ENCODE results near the gene PIK3R6. TPM values are rescaled to one million over a fixed set of nuclear protein-coding genes. Genes with fewer than 3 reads are reported as not detected.

PIK3R6 gene
- total and polyA plus RNA-seq, 10 of the 15 experiments (the other 5 are each of a cell fraction or from before 2014, with no cell fraction given), result 6.7 to 146 (median 68.2) TPM

GRCh38 chr17:8873801-8874715 lies 6.6 kb upstream of the PIK3R6 start:
- H3K27ac ChIP-seq (ENCODE audit: control insufficient read depth, insufficient read depth), result no peak overlapping the region
- H4K20me1 ChIP-seq (ENCODE audit: control insufficient read depth, insufficient read depth), result no peaks in the 10 kb centered on the region
- no TSS peak for BruUV-seq (replicated peaks)
- peaks cover 2 to 5% of the 10 kb centered on the region in 2 experiments; a peak in 2 of 4 replicates for H3K36me3 ChIP-seq (ENCODE audit: control insufficient read depth in 2 of 2, insufficient read depth in 2 of 2, low read length in 1 of 2)
- no peak overlapping the region for H3K4me2 ChIP-seq (ENCODE audit: control insufficient read depth, insufficient read depth)
- TF ChIP-seq POLR2A (IDR thresholded peaks at IDR 0.05; ENCODE audit: low read depth, low read length), result 0 out of 2 replicates have a peak, but pooled peaks have one; percentile 24
- TF ChIP-seq, protein P1, sequence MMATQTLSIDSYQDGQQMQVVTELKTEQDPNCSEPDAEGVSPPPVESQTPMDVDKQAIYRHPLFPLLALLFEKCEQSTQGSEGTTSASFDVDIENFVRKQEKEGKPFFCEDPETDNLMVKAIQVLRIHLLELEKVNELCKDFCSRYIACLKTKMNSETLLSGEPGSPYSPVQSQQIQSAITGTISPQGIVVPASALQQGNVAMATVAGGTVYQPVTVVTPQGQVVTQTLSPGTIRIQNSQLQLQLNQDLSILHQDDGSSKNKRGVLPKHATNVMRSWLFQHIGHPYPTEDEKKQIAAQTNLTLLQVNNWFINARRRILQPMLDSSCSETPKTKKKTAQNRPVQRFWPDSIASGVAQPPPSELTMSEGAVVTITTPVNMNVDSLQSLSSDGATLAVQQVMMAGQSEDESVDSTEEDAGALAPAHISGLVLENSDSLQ (IDR thresholded peaks at IDR 0.05), result no peak
- WGBS (ENCODE audit: insufficient coverage, insufficient replicate concordance, low lambda C conversion rate, missing lambda C conversion rate), result 65% methylated on average over 19 of the region's 19 CpGs
- ChIA-PET POLR2A (interaction anchor here (0.5 to 1.4 kb wide), 2 partner anchors 18 to 40 kb away, joined by 3 to 5 read pairs; no protein-coding TSS in a partner anchor), CTCF (no interaction called here), RAD21 (ENCODE audit: unreplicated experiment) (no interaction called here), SMC1A (ENCODE audit: uncharacterized antibody, unreplicated experiment) (interaction anchor here (10.6 kb wide), 1 partner anchor 18 kb away, joined by 132 read pairs; no protein-coding TSS in a partner anchor)
- intact Hi-C loops (cut with micrococcal nuclease; ENCODE audit: unreplicated experiment) (no loop called here), in situ Hi-C loops (cut with MboI) (no loop called here)
- peaks cover 17% of the 10 kb centered on the region for H3K4me1 ChIP-seq (ENCODE audit: control insufficient read depth, insufficient read depth, low read length)
- H3K9ac ChIP-seq (ENCODE audit: control insufficient read depth, insufficient read depth, low read length), result no peak overlapping the region
- no peak overlapping the region for H3K4me3 ChIP-seq
- no peak for ATAC-seq
- no peak for FAIRE-seq
- H3K9me3 ChIP-seq (replicated peaks; ENCODE audit: control insufficient read depth, insufficient read depth, low read length), result no peaks in the 10 kb centered on the region
- no peak for DNase-seq (ENCODE audit: low read depth, low spot score)
- no peaks in the 10 kb centered on the region for H3K79me2 ChIP-seq (ENCODE audit: control insufficient read depth, insufficient read depth, low read length)
- no peaks in the 10 kb centered on the region for H3K27me3 ChIP-seq (replicated peaks in 1 of 2; ENCODE audit: control insufficient read depth in 2 of 2, insufficient read depth in 2 of 2, low read length in 1 of 2)
- no peak overlapping the region for H2AFZ ChIP-seq (ENCODE audit: control insufficient read depth, low read depth, low read length)

- WGBS (ENCODE audit: insufficient coverage, insufficient replicate concordance, low lambda C conversion rate, missing lambda C conversion rate), result 88% methylated on average over 17 of the region's 17 CpGs
- ChIA-PET CTCF (no interaction called here), RAD21 (ENCODE audit: unreplicated experiment) (interaction anchor here (2.1 kb wide), 1 partner anchor 22 kb away, joined by 4 read pairs; no protein-coding TSS in a partner anchor), POLR2A (interaction anchor here (1.4 to 4.7 kb wide), 2 partner anchors 19 to 22 kb away, joined by 5 to 19 read pairs; no protein-coding TSS in a partner anchor), SMC1A (ENCODE audit: uncharacterized antibody, unreplicated experiment) (interaction anchor here (0.5 to 10.6 kb wide), 2 partner anchors 19 to 495 kb away, joined by 3 to 132 read pairs; no protein-coding TSS in a partner anchor)
- Histone ChIP-seq H3K4me2 (ENCODE audit: control insufficient read depth, insufficient read depth) (no peak overlapping the region), H3K27me3 (replicated peaks in 1 of 2; ENCODE audit: control insufficient read depth in 2 of 2, insufficient read depth in 2 of 2, low read length in 1 of 2) (no peaks in the 10 kb centered on the region), H3K9ac (ENCODE audit: control insufficient read depth, insufficient read depth, low read length) (no peak overlapping the region), H3K79me2 (ENCODE audit: control insufficient read depth, insufficient read depth, low read length) (peaks cover 6% of the 10 kb centered on the region), H3K9me3 (replicated peaks; ENCODE audit: control insufficient read depth, insufficient read depth, low read length) (no peaks in the 10 kb centered on the region), H3K27ac (ENCODE audit: control insufficient read depth, insufficient read depth) (no peak overlapping the region), H2AFZ (ENCODE audit: control insufficient read depth, low read depth, low read length) (peak overlapping the region; percentile 37; the same call in 1 of the 2 replicates), H3K36me3 (ENCODE audit: control insufficient read depth in 2 of 2, insufficient read depth in 2 of 2, low read length in 1 of 2) (peaks cover 0 to 3% of the 10 kb centered on the region in 2 experiments; a peak in 1 of 4 replicates), H4K20me1 (ENCODE audit: control insufficient read depth, insufficient read depth) (no peaks in the 10 kb centered on the region), H3K4me1 (ENCODE audit: control insufficient read depth, insufficient read depth, low read length) (peaks cover 27% of the 10 kb centered on the region), H3K4me3 (no peak overlapping the region)
- FAIRE-seq, result no peak
- no peak for TF ChIP-seq NKRF (conservative IDR thresholded peaks at IDR 0.05)
- TF ChIP-seq YY1 (IDR thresholded peaks at IDR 0.05; ENCODE audit: low read depth, low read length), result peak; percentile 56; the same call in 1 of the 2 replicates
- no peak for TF ChIP-seq CBX5 (IDR thresholded peaks at IDR 0.05; ENCODE audit: low read depth)
- 0 out of 2 replicates have a peak, but pooled peaks have one; percentile 46 for TF ChIP-seq POLR2AphosphoS5 (IDR thresholded peaks at IDR 0.05; ENCODE audit: low read length)
- 0 out of 2 replicates have a peak, but pooled peaks have one; percentile 38 for TF ChIP-seq POLR2AphosphoS2 (IDR thresholded peaks at IDR 0.05; ENCODE audit: low read depth, low read length)
- TF ChIP-seq EGR1 (IDR thresholded peaks at IDR 0.05; ENCODE audit: borderline replicate concordance in 1 of 2, low read depth in 2 of 2, low read length in 2 of 2), result 0 out of 3 replicates have a peak, but pooled peaks of 1 of the 2 experiments have one; percentile 20
- intact Hi-C loops (cut with micrococcal nuclease; ENCODE audit: unreplicated experiment), result no loop called here
- in situ Hi-C loops (cut with MboI), result no loop called here
- no peak for ATAC-seq
- DNase-seq (ENCODE audit: low read depth, low spot score), result no peak
- no TSS peak for BruUV-seq (replicated peaks)
Measured at GRCh38 chr17:8872705-8873435, 5.4 kb upstream of the PIK3R6 start.

Data from GM12878 (cell line).